Hepatocyte (in vitro differentiated cells): ENCODE results near the gene APBA1.

Source experiments
- EZH2 ChIP-seq: fragments of 200-600 bp; sonication (generic); IDR thresholded peaks from 2 replicates; pipeline ENCODE4 v1.6.1; 2016; ENCODE audit warnings: antibody characterized with exemption, mild to moderate bottlenecking, borderline replicate concordance
- EZH2phosphoT487 ChIP-seq: fragments of 200-600 bp; sonication (generic); IDR thresholded peaks from one replicate; pipeline ENCODE4 v1.6.1; 2018; ENCODE audit warnings: antibody characterized with exemption, mild to moderate bottlenecking, low read depth, moderate library complexity; ENCODE audit not compliant: unreplicated experiment, severe bottlenecking
- TF ChIP-seq, protein P1 (sequence below): fragments of 200-600 bp; sonication (generic); IDR thresholded peaks from 2 replicates; pipeline ENCODE4 v1.5.1; 2016; ENCODE audit warnings: antibody characterized with exemption, mild to moderate bottlenecking; ENCODE audit not compliant: poor library complexity

DNA sequence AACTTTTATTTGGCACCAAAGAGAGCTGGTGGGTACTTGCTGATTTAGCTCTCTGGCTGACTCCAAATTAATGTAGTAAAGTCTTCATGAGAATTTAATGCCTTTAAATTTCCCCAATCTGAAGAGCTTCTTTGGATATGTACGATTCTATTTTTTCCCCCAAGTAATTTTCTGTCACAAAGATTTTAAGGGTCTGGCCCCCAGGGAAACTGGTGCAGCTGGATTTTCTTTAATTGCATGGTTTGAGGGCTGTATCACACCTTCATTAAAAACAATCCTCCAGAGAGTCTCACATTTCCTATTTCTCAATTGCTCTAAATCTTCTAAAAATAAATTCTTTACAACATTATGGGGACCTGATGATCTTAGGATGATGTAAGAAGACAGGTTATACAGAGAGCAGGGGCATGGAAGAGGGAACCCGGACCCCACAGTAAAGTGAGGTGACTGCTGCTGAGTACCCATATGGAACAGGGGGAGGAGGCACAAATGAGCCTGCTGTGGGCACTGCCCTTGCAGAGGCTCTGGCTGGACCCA lies 188.2 kb downstream of the APBA1 start:
- no peak for TF ChIP-seq EZH2phosphoT487
- TF ChIP-seq, protein P1, sequence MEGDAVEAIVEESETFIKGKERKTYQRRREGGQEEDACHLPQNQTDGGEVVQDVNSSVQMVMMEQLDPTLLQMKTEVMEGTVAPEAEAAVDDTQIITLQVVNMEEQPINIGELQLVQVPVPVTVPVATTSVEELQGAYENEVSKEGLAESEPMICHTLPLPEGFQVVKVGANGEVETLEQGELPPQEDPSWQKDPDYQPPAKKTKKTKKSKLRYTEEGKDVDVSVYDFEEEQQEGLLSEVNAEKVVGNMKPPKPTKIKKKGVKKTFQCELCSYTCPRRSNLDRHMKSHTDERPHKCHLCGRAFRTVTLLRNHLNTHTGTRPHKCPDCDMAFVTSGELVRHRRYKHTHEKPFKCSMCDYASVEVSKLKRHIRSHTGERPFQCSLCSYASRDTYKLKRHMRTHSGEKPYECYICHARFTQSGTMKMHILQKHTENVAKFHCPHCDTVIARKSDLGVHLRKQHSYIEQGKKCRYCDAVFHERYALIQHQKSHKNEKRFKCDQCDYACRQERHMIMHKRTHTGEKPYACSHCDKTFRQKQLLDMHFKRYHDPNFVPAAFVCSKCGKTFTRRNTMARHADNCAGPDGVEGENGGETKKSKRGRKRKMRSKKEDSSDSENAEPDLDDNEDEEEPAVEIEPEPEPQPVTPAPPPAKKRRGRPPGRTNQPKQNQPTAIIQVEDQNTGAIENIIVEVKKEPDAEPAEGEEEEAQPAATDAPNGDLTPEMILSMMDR = no peak
- no peak for TF ChIP-seq EZH2
